HEK293 (cell line): Measurements from ENCODE around the gene CEBPB.

Source experiments
- CTCF ChIA-PET: fragments of 350-600 bp; formaldehyde crosslinking; extraction: SDS; loops from one replicate; lab custom pipeline; 2021; ENCODE audit warnings: antibody characterized with exemption; lab: Yijun Ruan, JAX
- POLR2A ChIA-PET: fragments of 300-600 bp; formaldehyde crosslinking; extraction: SDS; loops from one replicate; lab custom pipeline; 2020; ENCODE audit warnings: antibody characterized with exemption, inconsistent platforms; lab: Yijun Ruan, JAX
- H3K27ac ChIP-seq: fragments of 200-500 bp; sonication (Bioruptor generic); 2 replicates; pipeline ENCODE4 v1.5.1; 2014; ENCODE audit warnings: low read depth, low read length, control low read depth, inconsistent platforms; ENCODE audit errors: extremely low read depth
- H3K36me3 ChIP-seq, 2 experiments: fragments of 200-500 bp in 1 of 2; sonication (Bioruptor generic) in 1 of 2; 1 replicate in 1 of 2; 2 replicates in 1 of 2; pipeline ENCODE4 v1.5.1; 2014 to 2017; ENCODE audit warnings: inconsistent platforms in 2 of 2, low read length in 2 of 2; ENCODE audit not compliant: control insufficient read depth in 2 of 2, insufficient read depth in 1 of 2
- H3K4me1 ChIP-seq: fragments of 200-500 bp; sonication (Bioruptor generic); 2 replicates; pipeline ENCODE4 v1.5.1; 2014; ENCODE audit warnings: mild to moderate bottlenecking, low read length, inconsistent platforms; ENCODE audit not compliant: control insufficient read depth, insufficient read depth
- H3K4me3 ChIP-seq: 2 replicates; pipeline ENCODE4 v1.5.1; 2011; ENCODE audit warnings: low read depth, mild to moderate bottlenecking, control low read depth, low read length, moderate library complexity
- H3K9me3 ChIP-seq: fragments of 200-500 bp; sonication (Bioruptor generic); 2 replicates; pipeline ENCODE4 v1.5.1; 2014; ENCODE audit warnings: low read depth, low read length, inconsistent platforms; ENCODE audit not compliant: control insufficient read depth, insufficient read depth
- GLIS2 ChIP-seq: fragments of 450-650 bp; formaldehyde crosslinking; IDR thresholded peaks from 2 replicates; pipeline ENCODE4 v1.5.1; 2016; ENCODE audit warnings: missing biosample characterization, missing genetic modification characterization
- IKZF3 ChIP-seq: fragments of 450-650 bp; IDR thresholded peaks from 2 replicates; pipeline ENCODE4 v1.5.0; 2018; ENCODE audit warnings: missing biosample characterization, mild to moderate bottlenecking, missing genetic modification characterization, moderate library complexity
- KLF8 ChIP-seq: fragments of 450-650 bp; formaldehyde crosslinking; IDR thresholded peaks from 2 replicates; pipeline ENCODE4 v1.5.1; 2016; ENCODE audit warnings: missing biosample characterization, missing genetic modification characterization
- KLF9 ChIP-seq: fragments of 450-650 bp; formaldehyde crosslinking; IDR thresholded peaks from 2 replicates; pipeline ENCODE4 v1.5.1; 2016; ENCODE audit warnings: missing biosample characterization, missing genetic modification characterization, low read depth
- RBAK ChIP-seq: fragments of 450-650 bp; formaldehyde crosslinking; IDR thresholded peaks from 2 replicates; pipeline ENCODE4 v1.5.1; 2016; ENCODE audit warnings: missing biosample characterization, missing genetic modification characterization
- TCF7L2 ChIP-seq: IDR thresholded peaks from 2 replicates; pipeline ENCODE4 v1.6.1; 2011; ENCODE audit warnings: low read depth, mild to moderate bottlenecking, inconsistent platforms, low read length, moderate library complexity, borderline replicate concordance
- YY1 ChIP-seq: fragments of 450-650 bp; formaldehyde crosslinking; IDR thresholded peaks from 2 replicates; pipeline ENCODE4 v1.5.1; 2018; ENCODE audit warnings: missing biosample characterization, missing genetic modification characterization
- ZNF133 ChIP-seq: fragments of 450-650 bp; formaldehyde crosslinking; IDR thresholded peaks from 2 replicates; pipeline ENCODE4 v1.5.1; 2016; ENCODE audit warnings: missing biosample characterization, missing genetic modification characterization
- ZNF16 ChIP-seq: fragments of 450-650 bp; formaldehyde crosslinking; IDR thresholded peaks from 2 replicates; pipeline ENCODE4 v1.5.1; 2016; ENCODE audit warnings: low read depth, missing biosample characterization, missing genetic modification characterization
- ZNF19 ChIP-seq: fragments of 450-650 bp; formaldehyde crosslinking; IDR thresholded peaks from 2 replicates; pipeline ENCODE4; 2016; ENCODE audit warnings: missing biosample characterization, missing genetic modification characterization, low read depth
- ZNF274 ChIP-seq, 2 experiments: fragments of 200-500 bp in 1 of 2; fragments of 450-650 bp in 1 of 2; sonication (Bioruptor generic) in 1 of 2; formaldehyde crosslinking in 1 of 2; IDR thresholded peaks; 2 replicates each; pipeline versions ENCODE4 v1.5.1 to v1.6.1; 2014 to 2016; ENCODE audit warnings: borderline replicate concordance in 1 of 2, inconsistent platforms in 1 of 2, low read length in 1 of 2, missing biosample characterization in 1 of 2, missing genetic modification characterization in 1 of 2
- ZNF501 ChIP-seq: fragments of 450-650 bp; formaldehyde crosslinking; IDR thresholded peaks from 2 replicates; pipeline ENCODE4 v1.5.1; 2016; ENCODE audit warnings: missing biosample characterization, missing genetic modification characterization
- ZNF530 ChIP-seq: fragments of 450-650 bp; formaldehyde crosslinking; IDR thresholded peaks from 2 replicates; pipeline ENCODE4 v1.5.1; 2016; ENCODE audit warnings: low read depth, missing biosample characterization, missing genetic modification characterization
- ZNF555 ChIP-seq: fragments of 450-650 bp; formaldehyde crosslinking; conservative IDR thresholded peaks from 2 replicates; pipeline ENCODE4 v1.5.1; 2017; ENCODE audit warnings: missing biosample characterization, mild to moderate bottlenecking, missing genetic modification characterization, inconsistent platforms
- ZNF623 ChIP-seq: fragments of 450-650 bp; formaldehyde crosslinking; IDR thresholded peaks from 2 replicates; pipeline ENCODE4 v1.5.1; 2016; ENCODE audit warnings: missing biosample characterization, missing genetic modification characterization
- ZNF658 ChIP-seq: fragments of 450-650 bp; formaldehyde crosslinking; IDR thresholded peaks from 2 replicates; pipeline ENCODE4; 2016; ENCODE audit warnings: missing biosample characterization, missing genetic modification characterization
- ZNF768 ChIP-seq: fragments of 450-650 bp; formaldehyde crosslinking; IDR thresholded peaks from 2 replicates; pipeline ENCODE4 v1.5.1; 2018; ENCODE audit warnings: missing biosample characterization, mild to moderate bottlenecking, missing genetic modification characterization
- TF ChIP-seq, protein P1 (sequence below): fragments of 450-650 bp; formaldehyde crosslinking; IDR thresholded peaks from 2 replicates; pipeline ENCODE4 v1.5.1; 2016; ENCODE audit warnings: missing biosample characterization, missing genetic modification characterization

Gene CEBPB

DNA sequence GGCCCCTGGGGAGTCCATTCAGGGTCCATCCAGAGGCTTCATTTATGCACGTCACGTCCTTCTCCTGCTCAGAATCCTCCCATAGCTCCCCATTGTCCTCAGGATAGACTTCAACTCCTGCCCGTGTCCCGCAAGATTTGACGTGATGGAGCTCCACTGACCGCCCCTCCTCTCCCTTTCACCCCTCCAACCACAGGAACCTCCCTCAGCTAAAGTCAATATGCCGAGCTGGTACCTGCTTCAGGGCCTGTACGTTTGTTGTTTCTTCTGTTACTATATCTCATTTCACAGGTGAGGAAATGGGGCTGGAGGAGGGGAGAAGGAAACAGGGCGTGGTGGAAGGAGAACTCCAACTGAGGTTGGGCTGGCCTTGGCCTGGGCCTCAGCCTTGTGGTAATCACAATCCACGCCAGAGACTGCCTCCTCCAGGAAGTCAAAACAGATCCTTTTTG lies 38.6 kb downstream of the CEBPB start:
- no peaks in the 10 kb centered on the region for H3K36me3 ChIP-seq
- H3K4me1 ChIP-seq = no peaks in the 10 kb centered on the region
- no peak overlapping the region for H3K27ac ChIP-seq
- CTCF ChIA-PET = no interaction called here
- H3K9me3 ChIP-seq = no peaks in the 10 kb centered on the region
- H3K4me3 ChIP-seq = no peak overlapping the region
- TF ChIP-seq KLF8 (tag by site-specific recombination) = no peak
- TF ChIP-seq ZNF133 (tag by site-specific recombination) = peak; percentile 82
- TF ChIP-seq ZNF16 (tag by site-specific recombination) = peak; percentile 54; the same call in 1 of the 2 replicates
- TF ChIP-seq KLF9 = no peak
- TF ChIP-seq, all 188 proteins: peak for 2
- POLR2A ChIA-PET = no interaction called here

DNA sequence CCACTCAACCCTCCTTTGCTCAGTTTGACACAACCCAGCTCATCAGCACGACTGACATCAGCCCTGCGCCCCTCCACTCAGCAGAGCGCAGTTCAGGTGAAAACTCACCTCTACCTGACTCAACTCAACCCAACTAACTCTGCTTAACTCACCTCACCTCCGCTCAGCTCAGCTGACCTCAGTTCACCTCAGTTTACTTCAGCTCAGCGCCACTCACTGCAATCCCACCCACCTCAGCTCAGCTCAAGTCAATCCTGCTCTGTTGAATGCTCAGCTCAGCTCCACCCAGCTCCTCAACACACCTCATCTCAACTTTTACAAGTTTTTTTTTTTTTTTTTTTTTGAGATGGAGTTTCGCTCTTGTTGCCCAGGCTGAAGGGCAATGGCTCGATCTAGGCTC lies 39.6 kb downstream of the CEBPB start:
- Histone ChIP-seq H3K27ac (no peak overlapping the region), H3K36me3 (no peaks in the 10 kb centered on the region), H3K9me3 (no peaks in the 10 kb centered on the region), H3K4me1 (no peaks in the 10 kb centered on the region), H3K4me3 (no peak overlapping the region)
- ChIA-PET POLR2A (interaction anchor here (1.0 kb wide), 1 partner anchor 30 kb away, joined by 3 read pairs; no protein-coding TSS in a partner anchor), CTCF (interaction anchor here (0.5 to 1.0 kb wide), 2 partner anchors 16 to 55 kb away, joined by 3 read pairs; no protein-coding TSS in a partner anchor)
- TF ChIP-seq GLIS2 (tag by site-specific recombination) (no peak), ZNF555 (no peak), ZNF274 (IDR thresholded peaks at IDR 0.05; ENCODE audit: low read length) (no peak), ZNF274 (tag by site-specific recombination; IDR thresholded peaks at IDR 0.05; ENCODE audit: borderline replicate concordance) (no peak), ZNF19 (tag by site-specific recombination) (no peak), ZNF768 (tag by site-specific recombination) (no peak), IKZF3 (no peak), YY1 (tag by site-specific recombination) (no peak), ZNF658 (no peak), ZNF530 (tag by site-specific recombination) (no peak), RBAK (no peak), ZNF501 (tag by site-specific recombination) (no peak), TCF7L2 (no peak)

GRCh38 chr20:50230871-50231560 lies 40.4 kb downstream of the CEBPB start:
- CTCF ChIA-PET = interaction anchor here (1.0 kb wide), 1 partner anchor 17 kb away, joined by 3 read pairs; no protein-coding TSS in a partner anchor
- Histone ChIP-seq H3K4me3 (no peak overlapping the region), H3K27ac (no peak overlapping the region), H3K9me3 (no peaks in the 10 kb centered on the region), H3K4me1 (no peaks in the 10 kb centered on the region), H3K36me3 (no peaks in the 10 kb centered on the region)
- POLR2A ChIA-PET = no interaction called here
- 0 out of 2 replicates have a peak, but pooled peaks have one; percentile 17 for TF ChIP-seq ZNF623 (tag by site-specific recombination)
- TF ChIP-seq, protein P1, sequence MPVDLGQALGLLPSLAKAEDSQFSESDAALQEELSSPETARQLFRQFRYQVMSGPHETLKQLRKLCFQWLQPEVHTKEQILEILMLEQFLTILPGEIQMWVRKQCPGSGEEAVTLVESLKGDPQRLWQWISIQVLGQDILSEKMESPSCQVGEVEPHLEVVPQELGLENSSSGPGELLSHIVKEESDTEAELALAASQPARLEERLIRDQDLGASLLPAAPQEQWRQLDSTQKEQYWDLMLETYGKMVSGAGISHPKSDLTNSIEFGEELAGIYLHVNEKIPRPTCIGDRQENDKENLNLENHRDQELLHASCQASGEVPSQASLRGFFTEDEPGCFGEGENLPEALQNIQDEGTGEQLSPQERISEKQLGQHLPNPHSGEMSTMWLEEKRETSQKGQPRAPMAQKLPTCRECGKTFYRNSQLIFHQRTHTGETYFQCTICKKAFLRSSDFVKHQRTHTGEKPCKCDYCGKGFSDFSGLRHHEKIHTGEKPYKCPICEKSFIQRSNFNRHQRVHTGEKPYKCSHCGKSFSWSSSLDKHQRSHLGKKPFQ = no peak
